Measurements from ENCODE around the gene DOCK4. TPM values are rescaled to one million over a fixed set of nuclear protein-coding genes. Genes with fewer than 3 reads are reported as not detected.

The DOCK4 gene
- total and polyA plus RNA-seq, 5 donors from 2014 or later, result 0.44 TPM; not detected in 4

- H3K9me3 Mint-ChIP-seq, result no peaks in the 10 kb centered on the region
- ATAC-seq (ENCODE audit: low read depth in 2 of 2) (no peak), DNase-seq (no peak)
- no peaks in the 10 kb centered on the region for H3K27me3 Mint-ChIP-seq
- Histone ChIP-seq H3K4me1 (ENCODE audit: control insufficient read depth, insufficient read depth, low read length, poor library complexity, severe bottlenecking) (no peaks in the 10 kb centered on the region), H3K9me3 (ENCODE audit: control insufficient read depth in 2 of 2, low read length in 2 of 2) (no peaks in the 10 kb centered on the region), H3K36me3 (ENCODE audit: control insufficient read depth, insufficient read depth, low read length) (no peaks in the 10 kb centered on the region), H3K27me3 (ENCODE audit: control insufficient read depth, insufficient read depth, low read length) (no peaks in the 10 kb centered on the region), H3K4me3 (ENCODE audit: low read depth, low read length) (no peak overlapping the region), H3K27ac (ENCODE audit: insufficient read depth, low read length, poor library complexity, severe bottlenecking) (no peak overlapping the region)
- H3K4me3 Mint-ChIP-seq, result no peak overlapping the region
- no peaks in the 10 kb centered on the region for H3K36me3 Mint-ChIP-seq
- H3K27ac Mint-ChIP-seq, result no peak overlapping the region
- H3K4me1 Mint-ChIP-seq, result no peaks in the 10 kb centered on the region
Measured at GRCh38 chr7:111730057-111730456, 476.1 kb downstream of the DOCK4 start.

GRCh38 chr7:111729483-111729882, 476.7 kb downstream of the DOCK4 start:
- H3K27ac ChIP-seq (ENCODE audit: insufficient read depth, low read length, poor library complexity, severe bottlenecking), result no peak overlapping the region
- no peak overlapping the region for H3K4me3 Mint-ChIP-seq
- no peaks in the 10 kb centered on the region for H3K9me3 ChIP-seq (ENCODE audit: control insufficient read depth in 2 of 2, low read length in 2 of 2)
- H3K4me1 ChIP-seq (ENCODE audit: control insufficient read depth, insufficient read depth, low read length, poor library complexity, severe bottlenecking), result no peaks in the 10 kb centered on the region
- ATAC-seq (ENCODE audit: low read depth in 2 of 2) (no peak), DNase-seq (no peak)
- H3K27me3 ChIP-seq (ENCODE audit: control insufficient read depth, insufficient read depth, low read length), result no peaks in the 10 kb centered on the region
- no peaks in the 10 kb centered on the region for H3K4me1 Mint-ChIP-seq
- no peaks in the 10 kb centered on the region for H3K9me3 Mint-ChIP-seq
- no peak overlapping the region for H3K27ac Mint-ChIP-seq
- no peaks in the 10 kb centered on the region for H3K27me3 Mint-ChIP-seq
- no peaks in the 10 kb centered on the region for H3K36me3 ChIP-seq (ENCODE audit: control insufficient read depth, insufficient read depth, low read length)
- no peak overlapping the region for H3K4me3 ChIP-seq (ENCODE audit: low read depth, low read length)
- H3K36me3 Mint-ChIP-seq, result no peaks in the 10 kb centered on the region

- H3K4me1 ChIP-seq (ENCODE audit: control insufficient read depth, insufficient read depth, low read length, poor library complexity, severe bottlenecking), result no peaks in the 10 kb centered on the region
- H3K4me3 ChIP-seq (ENCODE audit: low read depth, low read length), result no peak overlapping the region
- Mint-ChIP-seq H3K4me1 (no peaks in the 10 kb centered on the region), H3K9me3 (no peaks in the 10 kb centered on the region), H3K27me3 (no peaks in the 10 kb centered on the region), H3K4me3 (no peak overlapping the region), H3K36me3 (no peaks in the 10 kb centered on the region), H3K27ac (no peak overlapping the region)
- H3K27me3 ChIP-seq (ENCODE audit: control insufficient read depth, insufficient read depth, low read length), result no peaks in the 10 kb centered on the region
- H3K27ac ChIP-seq (ENCODE audit: insufficient read depth, low read length, poor library complexity, severe bottlenecking), result no peak overlapping the region
- no peaks in the 10 kb centered on the region for H3K36me3 ChIP-seq (ENCODE audit: control insufficient read depth, insufficient read depth, low read length)
- H3K9me3 ChIP-seq (ENCODE audit: control insufficient read depth in 2 of 2, low read length in 2 of 2), result no peaks in the 10 kb centered on the region
- ATAC-seq (ENCODE audit: low read depth in 2 of 2), result no peak
- DNase-seq, result no peak
Measured at GRCh38 chr7:111728635-111728995, 477.6 kb downstream of the DOCK4 start.

GRCh38 chr7:111727905-111728634, 478.1 kb downstream of the DOCK4 start:
- H3K27me3 Mint-ChIP-seq, result no peaks in the 10 kb centered on the region
- no peaks in the 10 kb centered on the region for H3K4me1 Mint-ChIP-seq
- Histone ChIP-seq H3K27me3 (ENCODE audit: control insufficient read depth, insufficient read depth, low read length) (no peaks in the 10 kb centered on the region), H3K27ac (ENCODE audit: insufficient read depth, low read length, poor library complexity, severe bottlenecking) (no peak overlapping the region), H3K36me3 (ENCODE audit: control insufficient read depth, insufficient read depth, low read length) (no peaks in the 10 kb centered on the region), H3K9me3 (ENCODE audit: control insufficient read depth in 2 of 2, low read length in 2 of 2) (no peaks in the 10 kb centered on the region), H3K4me1 (ENCODE audit: control insufficient read depth, insufficient read depth, low read length, poor library complexity, severe bottlenecking) (no peaks in the 10 kb centered on the region), H3K4me3 (ENCODE audit: low read depth, low read length) (no peak overlapping the region)
- no peak for DNase-seq
- H3K36me3 Mint-ChIP-seq, result no peaks in the 10 kb centered on the region
- H3K4me3 Mint-ChIP-seq, result no peak overlapping the region
- H3K9me3 Mint-ChIP-seq, result peaks cover 0 to 2% (median 0%) of the 10 kb centered on the region in 7 donors
- no peak overlapping the region for H3K27ac Mint-ChIP-seq
- no peak for ATAC-seq (ENCODE audit: low read depth in 2 of 2)

GRCh38 chr7:111718886-111719285, 487.3 kb downstream of the DOCK4 start:
- no peak for ATAC-seq (ENCODE audit: low read depth in 2 of 2)
- Histone ChIP-seq H3K36me3 (ENCODE audit: control insufficient read depth, insufficient read depth, low read length) (no peaks in the 10 kb centered on the region), H3K9me3 (ENCODE audit: control insufficient read depth in 2 of 2, low read length in 2 of 2) (no peaks in the 10 kb centered on the region), H3K27ac (ENCODE audit: insufficient read depth, low read length, poor library complexity, severe bottlenecking) (no peak overlapping the region), H3K4me1 (ENCODE audit: control insufficient read depth, insufficient read depth, low read length, poor library complexity, severe bottlenecking) (no peaks in the 10 kb centered on the region), H3K4me3 (ENCODE audit: low read depth, low read length) (no peak overlapping the region), H3K27me3 (ENCODE audit: control insufficient read depth, insufficient read depth, low read length) (no peaks in the 10 kb centered on the region)
- peaks cover 0 to 4% (median 0%) of the 10 kb centered on the region in 7 donors for H3K9me3 Mint-ChIP-seq
- no peak overlapping the region for H3K27ac Mint-ChIP-seq
- H3K4me1 Mint-ChIP-seq, result no peaks in the 10 kb centered on the region
- H3K36me3 Mint-ChIP-seq, result no peaks in the 10 kb centered on the region
- H3K4me3 Mint-ChIP-seq, result no peak overlapping the region
- peaks cover under 1% of the 10 kb centered on the region for H3K27me3 Mint-ChIP-seq
- no peak for DNase-seq

GRCh38 chr7:111711426-111712065, 494.7 kb downstream of the DOCK4 start:
- Histone ChIP-seq H3K4me3 (ENCODE audit: low read depth, low read length) (no peak overlapping the region), H3K9me3 (ENCODE audit: control insufficient read depth in 2 of 2, low read length in 2 of 2) (no peaks in the 10 kb centered on the region), H3K27ac (ENCODE audit: insufficient read depth, low read length, poor library complexity, severe bottlenecking) (no peak overlapping the region), H3K4me1 (ENCODE audit: control insufficient read depth, insufficient read depth, low read length, poor library complexity, severe bottlenecking) (no peaks in the 10 kb centered on the region), H3K27me3 (ENCODE audit: control insufficient read depth, insufficient read depth, low read length) (no peaks in the 10 kb centered on the region), H3K36me3 (ENCODE audit: control insufficient read depth, insufficient read depth, low read length) (no peaks in the 10 kb centered on the region)
- no peaks in the 10 kb centered on the region for H3K36me3 Mint-ChIP-seq
- H3K9me3 Mint-ChIP-seq, result peaks cover 0 to 1% (median 0%) of the 10 kb centered on the region in 7 donors
- DNase-seq (no peak), ATAC-seq (ENCODE audit: low read depth in 2 of 2) (no peak)
- H3K4me1 Mint-ChIP-seq, result no peaks in the 10 kb centered on the region
- H3K27me3 Mint-ChIP-seq, result peaks cover 6% of the 10 kb centered on the region
- H3K27ac Mint-ChIP-seq, result no peak overlapping the region
- H3K4me3 Mint-ChIP-seq, result no peak overlapping the region

GRCh38 chr7:111710839-111711380, 495.3 kb downstream of the DOCK4 start:
- Histone ChIP-seq H3K36me3 (ENCODE audit: control insufficient read depth, insufficient read depth, low read length) (no peaks in the 10 kb centered on the region), H3K4me3 (ENCODE audit: low read depth, low read length) (no peak overlapping the region), H3K27ac (ENCODE audit: insufficient read depth, low read length, poor library complexity, severe bottlenecking) (no peak overlapping the region), H3K9me3 (ENCODE audit: control insufficient read depth in 2 of 2, low read length in 2 of 2) (no peaks in the 10 kb centered on the region), H3K4me1 (ENCODE audit: control insufficient read depth, insufficient read depth, low read length, poor library complexity, severe bottlenecking) (no peaks in the 10 kb centered on the region), H3K27me3 (ENCODE audit: control insufficient read depth, insufficient read depth, low read length) (no peaks in the 10 kb centered on the region)
- Mint-ChIP-seq H3K9me3 (peaks cover 0 to 1% (median 0%) of the 10 kb centered on the region in 7 donors), H3K27ac (no peak overlapping the region), H3K36me3 (no peaks in the 10 kb centered on the region), H3K27me3 (peaks cover 6% of the 10 kb centered on the region), H3K4me3 (no peak overlapping the region), H3K4me1 (no peaks in the 10 kb centered on the region)
- ATAC-seq (ENCODE audit: low read depth in 2 of 2) (no peak), DNase-seq (no peak)

- Histone ChIP-seq H3K9me3 (ENCODE audit: control insufficient read depth in 2 of 2, low read length in 2 of 2) (no peaks in the 10 kb centered on the region), H3K27ac (ENCODE audit: insufficient read depth, low read length, poor library complexity, severe bottlenecking) (no peak overlapping the region), H3K4me3 (ENCODE audit: low read depth, low read length) (no peak overlapping the region), H3K27me3 (ENCODE audit: control insufficient read depth, insufficient read depth, low read length) (no peaks in the 10 kb centered on the region), H3K4me1 (ENCODE audit: control insufficient read depth, insufficient read depth, low read length, poor library complexity, severe bottlenecking) (no peaks in the 10 kb centered on the region), H3K36me3 (ENCODE audit: control insufficient read depth, insufficient read depth, low read length) (no peaks in the 10 kb centered on the region)
- Mint-ChIP-seq H3K9me3 (peaks cover 0 to 3% (median 0%) of the 10 kb centered on the region in 7 donors), H3K36me3 (no peaks in the 10 kb centered on the region), H3K27ac (no peak overlapping the region), H3K27me3 (no peaks in the 10 kb centered on the region), H3K4me3 (no peak overlapping the region), H3K4me1 (no peaks in the 10 kb centered on the region)
- ATAC-seq (ENCODE audit: low read depth in 2 of 2), result no peak
- DNase-seq, result no peak
Measured at GRCh38 chr7:111708072-111708471, 498.1 kb downstream of the DOCK4 start.
